ENCODE measurements around the gene FKBP9.
"Not testable (repeated sequence)": the region's sequence is repeated elsewhere in the genome, so short reads cannot be mapped to it uniquely, and the experiment has no call there.

DNA sequence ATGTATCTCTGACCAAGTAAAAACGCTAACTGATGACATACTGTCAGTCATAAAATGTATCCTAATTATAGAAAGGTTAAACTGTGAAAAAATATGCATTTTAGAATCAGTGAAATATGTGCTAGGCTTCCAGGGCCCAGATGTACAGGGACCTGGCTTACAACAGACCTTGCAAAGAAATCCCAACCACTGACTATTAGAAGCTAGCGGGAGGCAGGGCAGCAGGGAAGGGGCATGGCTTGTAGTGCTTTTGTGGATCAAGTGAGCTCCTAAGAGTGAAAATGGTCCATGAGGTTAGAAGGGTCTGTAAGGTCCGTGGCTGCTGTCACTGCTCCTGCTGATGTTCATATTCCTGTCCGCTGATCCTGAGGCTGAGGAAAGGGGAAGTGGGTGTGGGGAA lies 40.7 kb downstream of the FKBP9 start:
- TF ChIP-seq, protein P1, sequence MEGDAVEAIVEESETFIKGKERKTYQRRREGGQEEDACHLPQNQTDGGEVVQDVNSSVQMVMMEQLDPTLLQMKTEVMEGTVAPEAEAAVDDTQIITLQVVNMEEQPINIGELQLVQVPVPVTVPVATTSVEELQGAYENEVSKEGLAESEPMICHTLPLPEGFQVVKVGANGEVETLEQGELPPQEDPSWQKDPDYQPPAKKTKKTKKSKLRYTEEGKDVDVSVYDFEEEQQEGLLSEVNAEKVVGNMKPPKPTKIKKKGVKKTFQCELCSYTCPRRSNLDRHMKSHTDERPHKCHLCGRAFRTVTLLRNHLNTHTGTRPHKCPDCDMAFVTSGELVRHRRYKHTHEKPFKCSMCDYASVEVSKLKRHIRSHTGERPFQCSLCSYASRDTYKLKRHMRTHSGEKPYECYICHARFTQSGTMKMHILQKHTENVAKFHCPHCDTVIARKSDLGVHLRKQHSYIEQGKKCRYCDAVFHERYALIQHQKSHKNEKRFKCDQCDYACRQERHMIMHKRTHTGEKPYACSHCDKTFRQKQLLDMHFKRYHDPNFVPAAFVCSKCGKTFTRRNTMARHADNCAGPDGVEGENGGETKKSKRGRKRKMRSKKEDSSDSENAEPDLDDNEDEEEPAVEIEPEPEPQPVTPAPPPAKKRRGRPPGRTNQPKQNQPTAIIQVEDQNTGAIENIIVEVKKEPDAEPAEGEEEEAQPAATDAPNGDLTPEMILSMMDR (conservative IDR thresholded peaks at IDR 0.05): not testable (repeated sequence)
- not testable (repeated sequence) for TF ChIP-seq ZFX (IDR thresholded peaks at IDR 0.05)

Measured in C4-2B (cell line).